GM13976 (cell line): ENCODE results near the gene ANKRD13D.

Experiments
- DNase-seq: peaks from one replicate; pipeline ENCODE4 v3.0.0; 2012; ENCODE audit warnings: low spot score
- CTCF ChIP-seq: IDR thresholded peaks from 2 replicates; pipeline ENCODE4 v1.5.1; 2012; ENCODE audit warnings: borderline replicate concordance, mild to moderate bottlenecking; ENCODE audit not compliant: insufficient read depth; ENCODE audit errors: extremely low read depth, missing control alignments, control extremely low read depth
- in situ Hi-C: fragments of 300-500 bp; cut with MboI; formaldehyde crosslinking; loops from one replicate; pipeline ENCODE4 v1.12.0; 2022; ENCODE audit warnings: low sequenced_read_pairs, mixed read lengths, inconsistent platforms; ENCODE audit not compliant: unreplicated experiment

The ANKRD13D gene

GRCh38 chr11:67309661-67310061 lies 20.6 kb downstream of the ANKRD13D start:
- in situ Hi-C loops, result loop anchor here (5.0 kb wide), 1 partner anchor 47 kb away; no protein-coding TSS in a partner anchor
- no peak for TF ChIP-seq CTCF
- DNase-seq, result no peak

GRCh38 chr11:67310246-67311050 lies 21.3 kb downstream of the ANKRD13D start:
- in situ Hi-C loops, result loop anchor here (5.0 kb wide), 1 partner anchor 48 kb away; no protein-coding TSS in a partner anchor
- DNase-seq, result no peak

DNA sequence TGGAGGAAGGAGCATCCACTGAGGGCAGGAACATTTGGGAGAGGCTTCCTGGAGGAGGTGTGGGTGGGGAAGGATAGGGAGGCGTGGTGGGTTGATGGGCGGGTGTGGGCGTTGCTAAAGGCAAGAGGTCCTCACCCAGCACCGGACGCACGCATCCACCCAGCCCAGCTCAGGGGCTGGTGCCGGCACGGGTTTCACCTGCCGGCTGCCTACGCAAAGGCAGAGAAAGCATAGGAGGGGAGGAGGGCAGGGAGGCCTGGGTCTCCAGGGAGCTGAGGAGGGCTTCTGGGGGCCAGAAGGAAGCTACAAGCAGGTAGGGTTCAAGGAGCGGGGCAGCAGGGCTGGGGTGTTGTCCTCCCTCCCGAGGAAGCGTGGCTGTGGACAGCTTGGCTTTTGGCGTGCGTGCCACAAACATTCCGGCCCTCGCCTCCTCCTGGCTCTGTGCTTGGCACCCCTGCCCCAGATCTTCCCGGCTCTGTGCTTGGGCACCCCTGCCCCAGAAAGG lies 22.0 kb downstream of the ANKRD13D start:
- DNase-seq, result no peak
- in situ Hi-C loops, result loop anchor here (5.0 kb wide), 1 partner anchor 49 kb away; no protein-coding TSS in a partner anchor
- TF ChIP-seq CTCF, result no peak

More at GRCh38 chr11:67310246-67311050, 21.3 kb downstream of the ANKRD13D start:
- TF ChIP-seq CTCF, result no peak

- TF ChIP-seq CTCF, result no peak
- in situ Hi-C loops, result loop anchor here (5.0 kb wide), 1 partner anchor 49 kb away; no protein-coding TSS in a partner anchor
- DNase-seq, result no peak
These were observed 22.5 kb downstream of the ANKRD13D start for GRCh38 chr11:67311556-67312082.

- TF ChIP-seq CTCF, result no peak
- DNase-seq, result no peak
- in situ Hi-C loops, result loop anchor here (5.0 kb wide), 1 partner anchor 50 kb away; no protein-coding TSS in a partner anchor
These were observed 23.3 kb downstream of the ANKRD13D start for GRCh38 chr11:67312187-67313021.

DNA sequence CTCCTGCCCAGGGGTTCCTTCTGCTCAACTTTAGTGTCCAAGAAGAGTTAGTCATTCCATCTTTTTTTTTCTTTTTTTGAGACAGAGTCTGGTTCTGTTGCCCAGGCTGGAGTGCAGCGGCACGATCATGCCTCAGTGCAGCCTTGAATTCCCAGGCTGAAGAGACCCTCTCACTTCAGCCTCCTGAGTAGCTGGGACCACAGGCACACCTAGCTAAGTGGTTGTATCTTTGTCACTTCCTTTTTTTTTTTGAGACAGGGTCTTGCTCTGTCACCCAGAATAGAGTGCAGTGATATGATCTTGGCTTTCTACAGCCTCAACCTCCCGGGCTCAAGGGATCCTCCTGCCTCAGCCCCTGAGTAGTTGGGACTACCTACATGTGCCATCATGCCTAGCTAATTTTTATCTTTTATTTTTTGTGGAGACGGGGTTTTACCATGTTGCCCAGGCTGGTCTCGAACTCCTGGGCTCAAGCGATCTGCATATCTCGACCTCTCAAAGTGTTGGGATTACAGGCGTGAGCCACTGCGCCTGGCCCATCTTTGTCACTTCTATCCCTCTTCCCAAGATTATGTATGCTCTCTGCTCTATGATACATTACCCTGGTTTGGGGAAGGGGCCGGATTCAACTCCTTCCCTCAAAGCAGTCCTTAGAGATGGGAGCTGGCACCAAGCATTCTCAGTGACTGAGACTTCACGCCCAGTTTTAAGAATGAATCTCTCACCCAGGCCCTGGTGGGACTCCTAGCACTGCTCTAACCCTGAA lies 24.2 kb downstream of the ANKRD13D start:
- no peak for DNase-seq
- TF ChIP-seq CTCF, result no peak
- in situ Hi-C loops, result loop anchor here (5.0 kb wide), 1 partner anchor 51 kb away; no protein-coding TSS in a partner anchor
